PC-9 (cell line): ENCODE data around the gene NKAP. TPM values are rescaled to one million over a fixed set of nuclear protein-coding genes. Genes with fewer than 3 reads are reported as not detected.

Experiments
- BruUV-seq: library from RNA; stranded (reverse); fragments of 400-500 nt; replicated peaks from 2 replicates; lab custom pipeline; 2021; lab: Mats Ljungman, UMichigan
- CTCF ChIA-PET: fragments of 300-600 bp; sonication (Branson Sonifier 250); formaldehyde crosslinking; loops from one replicate; lab custom pipeline; 2022; ENCODE audit warnings: antibody characterized with exemption; lab: Charles Lee
- POLR2A ChIA-PET: fragments of 300-600 bp; sonication (Branson Sonifier 250); formaldehyde crosslinking; loops from one replicate; lab custom pipeline; 2022; ENCODE audit warnings: antibody characterized with exemption; ENCODE audit not compliant: unreplicated experiment; lab: Charles Lee
- DNase-seq, 2 experiments: peaks; one replicate each; pipeline versions ENCODE4 v3.0.0 to v3.0.0-alpha.2; 2015 to 2022; ENCODE audit warnings: mixed read lengths in 1 of 2
- H2AFZ ChIP-seq: fragments of 200-600 bp; sonication (generic); 2 replicates; pipeline ENCODE4 v1.8.1; 2017; ENCODE audit warnings: antibody characterized with exemption
- H3F3A ChIP-seq: fragments of 200-600 bp; sonication (generic); 2 replicates; pipeline ENCODE4 v1.8.1; 2017; ENCODE audit warnings: antibody characterized with exemption, mild to moderate bottlenecking, low read depth; ENCODE audit not compliant: insufficient read depth
- H3K27ac ChIP-seq: fragments of 200-600 bp; sonication (generic); 2 replicates; pipeline ENCODE4 v1.6.1; 2016; ENCODE audit warnings: mixed run types
- H3K27me3 ChIP-seq: fragments of 200-600 bp; sonication (generic); 2 replicates; pipeline ENCODE4 v1.6.1; 2016; ENCODE audit warnings: low read depth, mixed run types; ENCODE audit not compliant: insufficient read depth
- H3K36me3 ChIP-seq: fragments of 200-600 bp; sonication (generic); 2 replicates; pipeline ENCODE4 v1.6.1; 2016; ENCODE audit warnings: low read depth, mixed run types
- H3K4me1 ChIP-seq: fragments of 200-600 bp; sonication (generic); replicated peaks from 2 replicates; pipeline ENCODE4 v1.6.1; 2016; ENCODE audit warnings: mixed run types; ENCODE audit not compliant: insufficient read depth
- H3K4me2 ChIP-seq: fragments of 200-600 bp; sonication (generic); 2 replicates; pipeline ENCODE4 v1.6.1; 2017; ENCODE audit warnings: mixed run types
- H3K4me3 ChIP-seq: fragments of 200-600 bp; sonication (generic); 2 replicates; pipeline ENCODE4 v1.6.1; 2016; ENCODE audit warnings: mixed run types
- H3K79me2 ChIP-seq: fragments of 200-600 bp; sonication (generic); 2 replicates; pipeline ENCODE4 v1.6.1; 2017; ENCODE audit warnings: low read depth, mixed run types
- H3K9me2 ChIP-seq: fragments of 200-600 bp; sonication (generic); 2 replicates; pipeline ENCODE4 v1.8.1; 2017; ENCODE audit warnings: mild to moderate bottlenecking; ENCODE audit not compliant: insufficient read depth
- H3K9me3 ChIP-seq: fragments of 200-600 bp; sonication (generic); 2 replicates; pipeline ENCODE4 v1.8.1; 2016; ENCODE audit warnings: low read depth; ENCODE audit not compliant: insufficient read depth
- H4K20me1 ChIP-seq: fragments of 200-600 bp; sonication (generic); 2 replicates; pipeline ENCODE4 v1.8.1; 2017; ENCODE audit not compliant: insufficient read depth
- CTCF ChIP-seq: fragments of 200-600 bp; sonication (generic); conservative IDR thresholded peaks from 2 replicates; pipeline ENCODE4 v1.6.1; 2017; ENCODE audit warnings: mixed run types, antibody characterized with exemption, mild to moderate bottlenecking, moderate library complexity
- EZH2 ChIP-seq: fragments of 200-600 bp; sonication (generic); IDR thresholded peaks from 2 replicates; pipeline ENCODE4 v1.8.0; 2017; ENCODE audit warnings: antibody characterized with exemption, low read depth
- intact Hi-C: fragments of 100-400 bp; cut with micrococcal nuclease; formaldehyde crosslinking; loops from one replicate; pipeline ENCODE4 v1.10.0; 2022; ENCODE audit not compliant: unreplicated experiment
- total RNA-seq: library from RNA; stranded (reverse); gene quantifications from 2 replicates; pipeline ENCODE4 v1.2.3, GENCODE V29; 2021

The NKAP gene
- total RNA-seq, 1 experiment from 2014 or later, result 18.6 TPM

- Histone ChIP-seq H3K4me1 (no peaks in the 10 kb centered on the region), H3K27ac (no peak overlapping the region), H3K27me3 (no peaks in the 10 kb centered on the region), H2AFZ (no peak overlapping the region), H3K9me3 (no peaks in the 10 kb centered on the region), H3K9me2 (no peaks in the 10 kb centered on the region), H3K4me3 (no peak overlapping the region), H4K20me1 (no peaks in the 10 kb centered on the region), H3F3A (peaks cover 42% of the 10 kb centered on the region), H3K4me2 (no peak overlapping the region), H3K36me3 (peaks cover 8% of the 10 kb centered on the region), H3K79me2 (no peaks in the 10 kb centered on the region)
- DNase-seq, result peak; percentile 37 to 67
- ChIA-PET POLR2A (interaction anchor here (0.6 kb wide), 1 partner anchor 313 kb away, joined by 3 read pairs; no protein-coding TSS in a partner anchor), CTCF (interaction anchor here (0.6 to 0.7 kb wide), 2 partner anchors 153 to 361 kb away, joined by 3 read pairs; no protein-coding TSS in a partner anchor)
- intact Hi-C loops, result loop anchor here (10.0 kb wide), 1 partner anchor 186 kb away; the partner anchor contains the start of gene SEPTIN6
- no TSS peak for BruUV-seq
- TF ChIP-seq CTCF (peak; percentile 67), EZH2 (no peak)
Observed at GRCh38 chrX:119880552-119881437, 62.8 kb downstream of the NKAP start.

GRCh38 chrX:119880076-119880475, 63.5 kb downstream of the NKAP start:
- no peaks in the 10 kb centered on the region for H3K4me1 ChIP-seq
- no peaks in the 10 kb centered on the region for H3K9me3 ChIP-seq
- no peak overlapping the region for H2AFZ ChIP-seq
- no TSS peak for BruUV-seq
- H3K36me3 ChIP-seq, result peaks cover 12% of the 10 kb centered on the region
- no peaks in the 10 kb centered on the region for H4K20me1 ChIP-seq
- TF ChIP-seq CTCF (no peak), EZH2 (no peak)
- intact Hi-C loops, result loop anchor here (10.0 kb wide), 1 partner anchor 185 kb away; the partner anchor contains the start of gene SEPTIN6
- H3F3A ChIP-seq, result peaks cover 43% of the 10 kb centered on the region
- no peaks in the 10 kb centered on the region for H3K27me3 ChIP-seq
- ChIA-PET POLR2A (interaction anchor here (0.6 kb wide), 1 partner anchor 313 kb away, joined by 3 read pairs; no protein-coding TSS in a partner anchor), CTCF (interaction anchor here (0.6 to 0.7 kb wide), 2 partner anchors 152 to 361 kb away, joined by 3 read pairs; no protein-coding TSS in a partner anchor)
- H3K4me3 ChIP-seq, result no peak overlapping the region
- H3K27ac ChIP-seq, result no peak overlapping the region
- no peaks in the 10 kb centered on the region for H3K9me2 ChIP-seq
- peaks cover 4% of the 10 kb centered on the region; the same call in 1 of the 2 replicates for H3K79me2 ChIP-seq
- no peak overlapping the region for H3K4me2 ChIP-seq
- DNase-seq, result no peak

GRCh38 chrX:119878740-119879139, 64.8 kb downstream of the NKAP start:
- no peak for TF ChIP-seq EZH2
- no peak for TF ChIP-seq CTCF
- Histone ChIP-seq H3K27me3 (no peaks in the 10 kb centered on the region), H3K4me3 (no peak overlapping the region), H3F3A (peaks cover 46% of the 10 kb centered on the region), H3K9me2 (no peaks in the 10 kb centered on the region), H3K4me1 (peaks cover under 1% of the 10 kb centered on the region; the same call in 1 of the 2 replicates), H3K79me2 (peaks cover 17% of the 10 kb centered on the region), H2AFZ (no peak overlapping the region), H3K4me2 (no peak overlapping the region), H3K9me3 (no peaks in the 10 kb centered on the region), H4K20me1 (0 out of 2 replicates have a peak, but pooled peaks cover 4% of the 10 kb centered on the region), H3K36me3 (peaks cover 18% of the 10 kb centered on the region), H3K27ac (no peak overlapping the region)
- intact Hi-C loops, result no loop called here
- ChIA-PET CTCF (no interaction called here), POLR2A (interaction anchor here (0.5 to 0.8 kb wide), 4 partner anchors 9 to 1577 kb away, joined by 3 to 8 read pairs (median 6); partner anchors contain the start of gene UPF3B)
- DNase-seq, result no peak
- BruUV-seq, result no TSS peak
